IPS DF 4.7 (cell line): ENCODE results near the gene WDFY2.
"Not testable (repeated sequence)": the region's sequence is repeated elsewhere in the genome, so short reads cannot be mapped to it uniquely, and the experiment has no call there.

Experiments used
- DNase-seq: peaks from one replicate; pipeline ENCODE4 v3.0.0-alpha.2; 2013; ENCODE audit warnings: low spot score; ENCODE audit errors: extremely low read depth

The WDFY2 gene

DNA sequence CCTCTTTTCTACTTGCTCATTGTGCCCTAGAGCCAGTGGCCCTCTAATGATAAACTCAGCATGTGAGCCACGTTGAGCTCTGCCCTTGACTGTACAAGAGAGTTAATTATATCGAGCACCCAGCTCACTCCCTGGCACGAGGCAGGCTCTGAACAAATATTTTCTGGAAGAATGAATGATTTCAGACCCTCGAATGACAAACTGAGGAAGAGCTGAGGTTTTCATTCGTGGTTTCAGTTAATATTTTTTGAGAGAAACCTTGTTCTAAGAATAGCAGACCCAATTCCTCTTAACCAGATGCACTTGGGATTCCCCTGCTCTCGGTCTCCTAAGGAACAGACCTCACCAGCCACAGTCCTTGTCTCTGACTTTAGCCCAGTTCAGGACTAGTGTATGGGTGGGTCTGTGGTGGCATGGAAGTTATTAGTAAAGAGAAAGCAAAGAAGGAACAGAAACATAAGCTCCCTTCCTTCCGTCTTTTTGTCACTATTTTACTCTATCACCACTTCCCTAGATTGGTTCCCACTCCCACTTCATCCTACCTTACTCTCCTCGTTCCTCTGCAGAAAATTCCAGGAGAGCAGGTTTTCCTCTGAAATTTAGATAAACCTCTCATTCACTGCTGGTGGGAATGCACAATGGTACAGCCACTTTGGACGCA lies 22.1 kb upstream of the WDFY2 start:
- DNase-seq = no peak

- DNase-seq = no peak
Measured at GRCh38 chr13:51564252-51564651, 20.0 kb upstream of the WDFY2 start.

GRCh38 chr13:51564671-51565070 lies 19.6 kb upstream of the WDFY2 start:
- no peak for DNase-seq

DNA sequence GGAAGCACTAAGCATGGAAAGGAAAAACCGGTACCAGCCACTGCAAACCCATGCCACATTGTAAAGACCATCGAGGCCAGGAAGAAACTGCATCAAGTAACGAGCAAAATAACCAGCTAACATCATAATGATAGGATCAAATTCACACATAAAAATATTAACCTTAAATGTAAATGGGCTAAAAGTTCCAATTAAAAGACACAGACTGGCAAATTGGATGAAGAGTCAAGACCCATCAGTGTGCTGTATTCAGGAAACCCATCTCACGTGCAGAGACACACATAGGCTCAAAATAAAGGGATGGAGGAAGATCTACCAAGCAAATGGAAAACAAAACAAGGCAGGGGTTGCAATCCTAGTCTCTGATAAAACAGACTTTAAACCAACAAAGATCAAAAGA lies 15.3 kb upstream of the WDFY2 start:
- not testable (repeated sequence) for DNase-seq

- DNase-seq = no peak
Measured at GRCh38 chr13:51576754-51577153, 7.5 kb upstream of the WDFY2 start.

GRCh38 chr13:51577690-51578089 lies 6.6 kb upstream of the WDFY2 start:
- no peak for DNase-seq

DNA sequence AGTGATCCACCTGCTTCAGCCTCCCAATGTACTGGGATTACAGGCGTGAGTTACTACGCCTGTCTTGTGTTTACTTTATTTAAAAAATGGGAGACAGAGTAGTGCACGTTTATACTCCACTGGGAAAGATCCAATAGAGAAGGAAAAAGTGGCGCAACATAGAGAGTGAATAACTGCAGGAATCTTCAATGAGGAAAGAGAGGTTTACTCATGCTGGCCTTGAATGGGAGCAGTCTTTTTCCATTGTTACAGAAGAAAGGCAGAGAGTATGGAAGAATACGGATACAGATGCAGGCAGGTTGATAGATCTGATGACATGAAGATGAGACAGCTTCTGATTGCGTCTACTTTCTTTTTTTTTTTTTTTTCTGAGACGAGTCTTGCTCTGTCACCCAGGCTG lies 4.6 kb upstream of the WDFY2 start:
- DNase-seq = no peak

GRCh38 chr13:51581148-51581820 lies 3.0 kb upstream of the WDFY2 start:
- no peak for DNase-seq

GRCh38 chr13:51583469-51583874 lies 790 bp upstream of the WDFY2 start:
- DNase-seq = no peak

DNA sequence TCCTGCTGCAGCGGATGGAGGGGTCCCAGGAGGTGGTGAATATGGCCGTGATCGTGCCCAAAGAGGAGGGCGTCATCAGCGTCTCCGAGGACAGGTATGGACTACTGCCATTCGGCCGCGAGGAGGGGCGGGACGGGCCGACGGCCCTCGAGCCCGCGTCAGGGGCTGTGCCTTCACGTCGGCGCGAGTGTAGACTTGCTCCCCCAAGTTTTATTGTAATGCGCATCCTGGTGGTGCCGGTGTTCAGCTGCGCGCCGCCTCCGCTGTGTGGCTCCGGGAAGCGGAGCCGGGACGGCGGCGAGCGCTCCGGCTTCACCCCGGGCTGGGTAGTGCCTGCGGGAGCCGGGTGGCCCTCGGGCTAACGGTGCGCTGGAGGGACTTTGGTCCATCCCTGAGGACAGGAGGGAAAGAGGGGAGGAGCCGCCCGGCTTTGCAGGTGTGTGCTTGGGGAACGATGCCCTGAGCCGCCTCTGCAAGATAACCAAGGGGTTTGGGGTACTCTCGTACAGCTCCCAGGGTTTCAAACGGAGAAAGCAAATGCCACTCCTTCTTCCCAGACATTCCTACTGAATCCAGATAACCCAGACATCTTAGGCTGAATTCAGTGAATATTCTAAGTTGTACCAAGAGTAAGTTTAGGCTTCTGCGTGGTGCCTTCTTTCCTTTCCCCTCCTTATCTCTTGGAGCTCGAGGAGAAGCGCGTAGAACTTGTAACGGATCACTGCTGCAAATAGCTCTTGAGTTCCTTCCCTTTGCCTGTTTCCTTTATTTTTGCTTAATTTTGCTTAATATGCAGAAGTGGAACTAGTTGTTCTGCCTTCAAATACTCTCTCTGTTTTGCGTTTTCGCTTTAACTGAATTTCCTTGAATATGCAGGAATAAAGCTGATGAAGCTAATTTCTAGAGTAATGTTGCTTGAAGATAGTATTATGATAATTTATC lies 740 bp downstream of the WDFY2 start:
- DNase-seq = no peak

GRCh38 chr13:51585696-51586095 lies 1.4 kb downstream of the WDFY2 start:
- no peak for DNase-seq

DNA sequence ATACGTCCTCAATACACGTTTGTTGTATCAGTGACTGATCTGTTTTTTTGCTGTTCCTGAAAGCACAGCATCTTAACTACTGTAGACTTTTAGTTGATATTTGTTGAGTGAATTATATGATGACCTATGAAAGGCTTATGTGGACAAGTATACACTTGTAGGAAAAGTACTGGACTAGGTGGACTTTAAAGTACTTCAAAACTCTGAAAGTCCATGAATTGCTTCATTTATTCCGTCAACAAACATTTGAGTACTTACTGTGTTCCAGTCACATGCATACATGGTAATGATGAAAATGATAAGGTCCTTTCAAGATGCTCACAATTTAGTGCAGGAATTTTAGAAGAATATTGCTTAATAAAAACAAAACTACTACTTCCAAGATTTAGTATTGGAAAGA lies 3.1 kb downstream of the WDFY2 start:
- DNase-seq = no peak

- DNase-seq = no peak
Measured at GRCh38 chr13:51588406-51588949, 4.2 kb downstream of the WDFY2 start.

DNA sequence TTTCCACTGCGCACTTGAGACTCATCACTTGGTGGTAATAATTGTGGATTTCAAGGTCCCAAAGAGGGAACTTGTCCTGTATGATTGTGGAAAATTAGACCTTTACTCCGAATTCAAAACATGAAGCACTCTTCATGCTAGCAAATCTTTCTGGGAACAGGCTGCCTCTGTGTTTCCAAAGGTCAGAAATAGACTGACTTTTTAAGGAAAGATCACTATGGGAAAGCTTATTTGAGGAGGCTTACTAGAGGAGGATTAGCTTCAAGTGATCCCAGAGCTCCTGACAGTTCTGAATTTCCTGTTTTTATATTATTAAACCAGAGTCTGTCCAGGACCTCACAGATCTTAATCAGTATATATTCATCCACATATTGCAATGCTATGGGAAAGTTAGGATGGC lies 5.5 kb downstream of the WDFY2 start:
- DNase-seq = no peak

DNA sequence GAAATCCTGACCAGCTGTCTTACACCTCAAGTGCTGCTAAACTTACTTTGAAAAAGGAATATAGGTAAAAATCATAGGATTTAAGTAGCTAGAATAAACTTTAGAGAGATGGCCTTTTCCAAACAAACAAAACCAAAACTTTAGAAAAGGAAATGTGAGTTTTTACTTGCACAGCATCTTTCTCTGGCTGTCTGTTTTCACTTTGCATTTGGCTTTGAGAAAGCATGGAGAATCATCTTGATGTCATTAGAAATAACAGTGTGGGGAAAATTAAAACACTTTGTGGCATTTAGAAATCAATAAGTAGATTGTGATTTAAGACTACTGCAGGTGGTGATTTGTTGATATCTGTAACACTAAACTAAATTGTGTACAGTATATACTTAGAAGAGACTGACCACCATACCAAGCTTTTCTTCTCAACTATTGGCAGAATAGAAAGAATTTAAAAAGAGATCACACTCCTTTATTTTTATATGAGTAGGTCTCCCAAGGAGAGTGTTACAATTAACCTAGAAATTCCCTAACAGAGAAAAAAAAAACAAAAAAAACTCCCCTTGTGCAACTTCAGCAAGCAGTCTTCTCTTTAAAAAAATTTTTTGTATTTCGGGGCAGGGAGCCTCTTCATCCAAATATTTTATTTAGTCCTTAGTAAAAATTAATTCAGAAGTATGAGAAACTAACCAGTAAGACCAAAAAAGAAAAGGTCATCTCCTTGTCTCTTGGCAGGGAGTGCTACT lies 6.1 kb downstream of the WDFY2 start:
- DNase-seq = no peak

GRCh38 chr13:51590971-51591627 lies 6.8 kb downstream of the WDFY2 start:
- DNase-seq = no peak

DNA sequence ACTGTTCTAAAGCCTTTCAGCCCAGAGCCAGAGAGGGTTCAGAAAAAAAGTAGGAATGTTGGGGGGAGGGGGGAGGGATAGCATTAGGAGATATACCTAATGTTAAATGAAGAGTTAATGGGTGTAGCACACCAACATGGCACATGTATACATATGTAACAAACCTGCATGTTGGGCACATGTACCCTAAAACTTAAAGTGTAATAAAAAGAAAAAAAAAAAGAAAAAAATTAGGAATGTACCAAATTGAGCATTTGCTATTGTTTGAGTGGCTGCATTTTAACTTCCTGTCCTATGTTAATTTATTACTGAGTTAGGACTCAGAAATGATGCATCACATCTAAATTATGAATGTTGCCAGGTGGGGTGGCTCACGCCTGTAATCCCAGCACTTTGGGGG lies 7.7 kb downstream of the WDFY2 start:
- DNase-seq = not testable (repeated sequence)

DNA sequence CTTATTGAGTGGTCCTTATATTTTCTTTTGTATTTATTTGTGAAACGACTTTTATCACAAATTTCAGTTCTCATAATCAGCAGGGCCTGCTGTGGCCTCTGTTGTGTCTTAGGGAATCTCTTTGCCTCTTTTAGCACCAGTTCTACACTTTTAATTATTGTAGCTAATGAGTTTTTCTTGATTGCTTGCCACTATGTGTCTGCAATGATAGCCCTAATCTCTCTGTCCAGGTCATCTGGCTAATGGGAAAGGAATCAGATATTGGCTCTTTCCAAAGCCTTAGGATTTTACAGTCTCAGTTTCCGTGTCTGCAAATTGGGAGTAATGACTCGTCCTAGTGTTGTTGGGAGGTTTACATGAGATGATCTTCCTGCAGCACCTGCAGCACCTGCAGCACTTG lies 10.2 kb downstream of the WDFY2 start:
- no peak for DNase-seq

DNA sequence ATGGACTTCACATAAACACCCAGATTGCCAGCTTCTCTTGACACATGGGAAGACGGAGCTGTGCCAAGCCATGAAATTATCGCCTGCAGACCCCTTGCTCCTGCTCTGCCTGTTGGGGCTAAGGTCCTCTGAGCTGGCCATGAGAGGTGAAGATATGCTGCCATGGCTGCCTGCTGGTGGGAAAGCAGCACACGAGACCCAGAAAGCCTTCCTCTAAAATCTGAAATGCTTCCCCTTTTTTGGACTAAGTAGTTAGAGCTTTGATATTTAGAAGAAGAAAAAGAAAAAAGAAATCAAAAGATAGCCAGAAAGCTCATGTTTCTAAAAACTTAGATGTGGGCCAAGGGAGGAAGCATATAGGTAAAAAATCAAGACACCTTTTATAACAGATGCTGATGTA lies 11.2 kb downstream of the WDFY2 start:
- DNase-seq = no peak

DNA sequence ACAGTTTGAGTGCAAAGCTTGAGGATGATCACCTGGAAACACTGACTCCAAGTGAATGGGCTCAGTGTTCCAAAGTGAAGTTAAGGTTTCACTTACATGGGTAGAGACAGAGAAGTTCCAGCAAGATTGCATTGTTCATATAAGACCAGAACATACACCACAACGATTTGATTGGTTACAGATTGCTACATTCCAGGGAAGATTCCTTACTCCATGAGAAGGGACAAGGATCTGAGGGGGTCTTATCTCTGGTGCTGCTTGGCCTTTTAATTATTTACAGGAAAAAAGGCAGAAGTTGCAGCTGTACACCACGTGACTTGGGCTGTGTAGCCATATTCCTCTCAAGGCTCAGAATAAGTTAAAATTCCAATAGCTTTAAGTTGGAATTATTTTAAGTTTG lies 12.3 kb downstream of the WDFY2 start:
- no peak for DNase-seq
